ENCODE results near the gene CCDC146. TPM values are rescaled to one million over a fixed set of nuclear protein-coding genes. Genes with fewer than 3 reads are reported as not detected.
"Not testable (repeated sequence)": the region's sequence is repeated elsewhere in the genome, so short reads cannot be mapped to it uniquely, and the experiment has no call there.

CCDC146 gene
- total and polyA plus RNA-seq, 4 donors, result 8.9 to 28.3 (median 17.8) TPM

DNA sequence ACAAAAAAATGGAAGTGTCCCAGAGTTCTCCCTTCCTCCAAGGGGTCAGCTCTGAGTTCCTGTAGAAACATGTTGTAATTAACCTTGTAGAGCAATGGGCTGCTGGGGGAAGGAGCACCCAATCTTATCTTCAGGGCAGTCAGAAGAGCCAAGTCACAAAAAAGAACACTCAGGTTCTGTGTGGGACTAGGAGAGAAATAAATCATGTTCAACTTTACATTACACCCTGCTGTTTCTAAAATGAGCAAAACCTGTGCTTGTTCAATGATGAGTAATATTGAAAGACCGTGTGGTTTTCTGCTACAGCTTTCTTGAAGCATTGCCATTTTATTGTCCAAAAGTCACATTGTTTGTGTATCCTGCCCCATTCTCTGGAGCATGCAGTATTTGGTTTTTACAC, 34.6 kb downstream of the CCDC146 start:
- ATAC-seq (ENCODE audit: low FRiP score); DNase-seq; H3K36me3 ChIP-seq (ENCODE audit: control insufficient read depth in 1 of 2, insufficient read depth in 2 of 2, low read length in 1 of 2); H3K27ac ChIP-seq (ENCODE audit: low read depth in 1 of 2, low read length in 2 of 2); H3K9me3 ChIP-seq (ENCODE audit: control insufficient read depth, low read length); H3K4me1 ChIP-seq (ENCODE audit: control insufficient read depth in 1 of 2, insufficient read depth in 2 of 2, low read length in 2 of 2); H3K4me3 ChIP-seq (ENCODE audit: low read length in 2 of 2); intact Hi-C loops (cut with DNase I); H3K27me3 ChIP-seq (ENCODE audit: control insufficient read depth in 1 of 2, insufficient read depth in 2 of 2, low read length in 1 of 2): not testable (repeated sequence)
- whole genome bisulfite sequencing, 2 donors, result no CpG with 5 or more reads among the region's 1 CpG

DNA sequence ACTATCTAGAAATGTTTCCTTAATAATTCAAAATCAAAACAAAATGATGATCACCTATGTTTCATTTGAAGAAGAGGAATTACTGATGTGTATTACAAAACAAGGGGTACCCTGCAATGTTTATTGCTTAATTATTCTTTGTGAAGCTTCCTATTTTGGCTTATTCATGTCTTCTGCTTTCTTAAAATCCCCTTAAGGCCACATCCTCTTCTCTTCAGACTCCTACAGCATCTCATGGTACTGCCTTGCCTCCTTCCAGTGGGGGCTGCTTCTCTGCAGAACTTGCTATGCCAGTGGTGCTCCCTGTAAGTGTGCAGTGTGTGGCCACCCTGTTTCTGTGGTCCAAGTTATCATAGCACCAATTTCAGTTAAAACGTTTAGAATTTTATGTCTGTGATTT, 35.0 kb downstream of the CCDC146 start:
- WGBS, 2 donors, result 0 to 5% methylated on average over 1 of the region's 1 CpG
- H3K36me3 ChIP-seq (ENCODE audit: control insufficient read depth in 1 of 2, insufficient read depth in 2 of 2, low read length in 1 of 2), result no peaks in the 10 kb centered on the region
- no peak overlapping the region for H3K27ac ChIP-seq (ENCODE audit: low read depth in 1 of 2, low read length in 2 of 2)
- no peak overlapping the region for H3K4me3 ChIP-seq (ENCODE audit: low read length in 2 of 2)
- H3K9me3 ChIP-seq (ENCODE audit: control insufficient read depth, low read length), result no peaks in the 10 kb centered on the region
- no peaks in the 10 kb centered on the region for H3K4me1 ChIP-seq (ENCODE audit: control insufficient read depth in 1 of 2, insufficient read depth in 2 of 2, low read length in 2 of 2)
- H3K27me3 ChIP-seq (ENCODE audit: control insufficient read depth in 1 of 2, insufficient read depth in 2 of 2, low read length in 1 of 2), result no peaks in the 10 kb centered on the region
- no peak for DNase-seq
- ATAC-seq (ENCODE audit: low FRiP score), result no peak
- intact Hi-C loops (cut with DNase I), result no loop called here

- 68 to 76% methylated on average over 4 of the region's 4 CpGs for WGBS, 2 donors
- H3K4me1 ChIP-seq (ENCODE audit: control insufficient read depth in 1 of 2, insufficient read depth in 2 of 2, low read length in 2 of 2); H3K36me3 ChIP-seq (ENCODE audit: control insufficient read depth in 1 of 2, insufficient read depth in 2 of 2, low read length in 1 of 2); H3K27me3 ChIP-seq (ENCODE audit: control insufficient read depth in 1 of 2, insufficient read depth in 2 of 2, low read length in 1 of 2); ATAC-seq (ENCODE audit: low FRiP score); DNase-seq; H3K4me3 ChIP-seq (ENCODE audit: low read length in 2 of 2); H3K27ac ChIP-seq (ENCODE audit: low read depth in 1 of 2, low read length in 2 of 2); H3K9me3 ChIP-seq (ENCODE audit: control insufficient read depth, low read length); intact Hi-C loops (cut with DNase I): not testable (repeated sequence)
Observed at GRCh38 chr7:77171073-77171472, 48.7 kb downstream of the CCDC146 start.

- ATAC-seq (ENCODE audit: low FRiP score); H3K4me1 ChIP-seq (ENCODE audit: control insufficient read depth in 1 of 2, insufficient read depth in 2 of 2, low read length in 2 of 2); intact Hi-C loops (cut with DNase I); H3K27ac ChIP-seq (ENCODE audit: low read depth in 1 of 2, low read length in 2 of 2); H3K36me3 ChIP-seq (ENCODE audit: control insufficient read depth in 1 of 2, insufficient read depth in 2 of 2, low read length in 1 of 2); DNase-seq; H3K9me3 ChIP-seq (ENCODE audit: control insufficient read depth, low read length); H3K27me3 ChIP-seq (ENCODE audit: control insufficient read depth in 1 of 2, insufficient read depth in 2 of 2, low read length in 1 of 2); H3K4me3 ChIP-seq (ENCODE audit: low read length in 2 of 2): not testable (repeated sequence)
- WGBS, 2 donors, result 43 to 48% methylated on average over 5 to 6 of the region's 6 CpGs
Observed at GRCh38 chr7:77172437-77173172, 50.2 kb downstream of the CCDC146 start.

DNA sequence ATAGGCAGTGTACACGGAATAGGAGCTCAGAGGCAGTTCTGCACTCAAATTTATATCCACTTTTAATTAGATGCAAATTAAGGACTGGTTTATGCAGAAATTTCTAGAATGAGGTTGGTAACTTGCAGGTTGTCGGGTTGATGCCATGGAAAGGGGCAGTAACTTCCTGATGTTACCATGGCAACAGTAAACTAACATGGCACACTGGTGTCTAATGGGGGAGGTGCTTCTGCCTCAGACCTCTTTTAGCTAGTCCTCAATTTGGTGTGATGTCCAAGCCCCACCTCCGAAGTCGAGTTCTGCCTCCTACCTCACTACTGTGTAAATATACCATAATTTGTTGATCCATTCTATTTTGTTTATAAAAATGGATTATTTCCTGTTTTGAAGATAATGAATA, 52.0 kb downstream of the CCDC146 start:
- H3K4me1 ChIP-seq (ENCODE audit: control insufficient read depth in 1 of 2, insufficient read depth in 2 of 2, low read length in 2 of 2); H3K36me3 ChIP-seq (ENCODE audit: control insufficient read depth in 1 of 2, insufficient read depth in 2 of 2, low read length in 1 of 2); H3K27me3 ChIP-seq (ENCODE audit: control insufficient read depth in 1 of 2, insufficient read depth in 2 of 2, low read length in 1 of 2); DNase-seq; H3K4me3 ChIP-seq (ENCODE audit: low read length in 2 of 2); intact Hi-C loops (cut with DNase I); ATAC-seq (ENCODE audit: low FRiP score); H3K27ac ChIP-seq (ENCODE audit: low read depth in 1 of 2, low read length in 2 of 2); H3K9me3 ChIP-seq (ENCODE audit: control insufficient read depth, low read length): not testable (repeated sequence)
- 73 to 74% methylated on average over 3 of the region's 4 CpGs for WGBS, 2 donors

DNA sequence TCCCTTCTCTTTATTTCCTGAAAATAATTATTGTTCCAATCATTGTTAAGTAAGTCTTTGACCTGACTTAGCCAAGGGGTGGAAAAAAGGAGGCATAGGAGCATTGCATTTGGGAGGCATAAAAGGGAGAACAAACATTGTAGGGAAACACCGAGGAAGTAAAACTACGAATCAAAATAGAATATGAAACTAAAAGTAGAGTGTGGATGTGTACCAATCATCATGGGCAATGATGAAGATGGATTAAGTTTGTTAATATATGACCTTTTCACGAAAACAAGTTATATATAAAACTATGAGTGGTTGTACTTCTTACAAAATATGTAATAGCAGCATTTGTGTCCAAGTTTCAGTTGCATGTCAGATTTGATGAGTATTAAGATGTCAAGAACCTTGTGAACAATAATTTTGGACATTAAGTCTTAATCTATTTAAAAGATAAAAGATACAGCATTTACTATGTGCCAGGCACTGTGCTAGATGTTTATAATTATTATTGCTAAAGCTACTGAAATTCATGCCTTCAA, 52.9 kb downstream of the CCDC146 start:
- H3K27ac ChIP-seq (ENCODE audit: low read depth in 1 of 2, low read length in 2 of 2); intact Hi-C loops (cut with DNase I); ATAC-seq (ENCODE audit: low FRiP score); H3K4me1 ChIP-seq (ENCODE audit: control insufficient read depth in 1 of 2, insufficient read depth in 2 of 2, low read length in 2 of 2); H3K36me3 ChIP-seq (ENCODE audit: control insufficient read depth in 1 of 2, insufficient read depth in 2 of 2, low read length in 1 of 2); H3K4me3 ChIP-seq (ENCODE audit: low read length in 2 of 2); DNase-seq; H3K27me3 ChIP-seq (ENCODE audit: control insufficient read depth in 1 of 2, insufficient read depth in 2 of 2, low read length in 1 of 2); H3K9me3 ChIP-seq (ENCODE audit: control insufficient read depth, low read length): not testable (repeated sequence)
- 0 to 3% methylated on average over 1 of the region's 3 CpGs for WGBS, 2 donors

GRCh38 chr7:77177321-77177904, 55.0 kb downstream of the CCDC146 start:
- H3K4me1 ChIP-seq (ENCODE audit: control insufficient read depth in 1 of 2, insufficient read depth in 2 of 2, low read length in 2 of 2); H3K36me3 ChIP-seq (ENCODE audit: control insufficient read depth in 1 of 2, insufficient read depth in 2 of 2, low read length in 1 of 2); H3K4me3 ChIP-seq (ENCODE audit: low read length in 2 of 2); intact Hi-C loops (cut with DNase I); H3K27ac ChIP-seq (ENCODE audit: low read depth in 1 of 2, low read length in 2 of 2); DNase-seq; H3K27me3 ChIP-seq (ENCODE audit: control insufficient read depth in 1 of 2, insufficient read depth in 2 of 2, low read length in 1 of 2); H3K9me3 ChIP-seq (ENCODE audit: control insufficient read depth, low read length): not testable (repeated sequence)
- WGBS, 2 donors, result 5 to 7% methylated on average over 9 of the region's 9 CpGs
- peak; percentile 22 for ATAC-seq (ENCODE audit: low FRiP score)

DNA sequence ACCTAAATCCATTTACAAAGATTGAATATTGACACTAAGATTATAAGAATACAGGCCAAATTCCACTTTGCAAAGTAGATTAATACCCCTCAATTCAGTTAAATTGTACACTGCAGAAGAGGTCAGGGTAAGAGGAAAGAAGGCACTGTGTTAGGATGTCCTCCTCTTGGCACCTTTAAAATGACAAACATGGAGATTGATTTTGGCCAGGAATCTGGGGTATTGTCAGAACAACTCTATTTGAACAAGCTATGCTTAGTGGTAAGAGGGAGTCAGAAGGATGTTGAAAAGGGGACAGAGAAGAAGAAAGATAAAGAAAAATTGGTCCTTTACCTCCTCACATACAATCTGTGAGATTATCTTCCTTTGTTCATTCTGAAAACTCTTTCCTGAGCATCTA, 55.6 kb downstream of the CCDC146 start:
- intact Hi-C loops (cut with DNase I); H3K4me1 ChIP-seq (ENCODE audit: control insufficient read depth in 1 of 2, insufficient read depth in 2 of 2, low read length in 2 of 2); H3K27ac ChIP-seq (ENCODE audit: low read depth in 1 of 2, low read length in 2 of 2): not testable (repeated sequence)

More for the DNA sequence above, 55.6 kb downstream of the CCDC146 start:
- not testable (repeated sequence) for H3K36me3 ChIP-seq (ENCODE audit: control insufficient read depth in 1 of 2, insufficient read depth in 2 of 2, low read length in 1 of 2); ATAC-seq (ENCODE audit: low FRiP score); H3K4me3 ChIP-seq (ENCODE audit: low read length in 2 of 2); H3K9me3 ChIP-seq (ENCODE audit: control insufficient read depth, low read length); DNase-seq; H3K27me3 ChIP-seq (ENCODE audit: control insufficient read depth in 1 of 2, insufficient read depth in 2 of 2, low read length in 1 of 2)

Data from aorta (tissue), 5 donors.